T-helper 1 cell treated with Interleukin-12 subunit alpha and Interleukin-12 subunit beta and Interleukin-4 antibody, amounts not matched to agents 30 ng/mL and 1 ng/mL, for 36 hours (primary cell): ENCODE results near the gene MSRB3. TPM values are rescaled to one million over a fixed set of nuclear protein-coding genes. Genes with fewer than 3 reads are reported as not detected.

ENCODE experiments used
- intact Hi-C: fragments of 100-400 bp; cut with micrococcal nuclease; formaldehyde crosslinking; loops from one replicate; pipeline ENCODE4 v1.15.1; 2024
- total RNA-seq: library from RNA; stranded (reverse); gene quantifications from 2 replicates; pipeline ENCODE4 v1.2.3, GENCODE V29; 2022

Gene MSRB3
- total RNA-seq, 1 donor from 2014 or later = 0.05 TPM

- intact Hi-C loops = no loop called here
Observed at GRCh38 chr12:65324056-65324455, 45.6 kb downstream of the MSRB3 start.

GRCh38 chr12:65324551-65324950 is 46.1 kb downstream of the MSRB3 start:
- intact Hi-C loops = no loop called here

DNA sequence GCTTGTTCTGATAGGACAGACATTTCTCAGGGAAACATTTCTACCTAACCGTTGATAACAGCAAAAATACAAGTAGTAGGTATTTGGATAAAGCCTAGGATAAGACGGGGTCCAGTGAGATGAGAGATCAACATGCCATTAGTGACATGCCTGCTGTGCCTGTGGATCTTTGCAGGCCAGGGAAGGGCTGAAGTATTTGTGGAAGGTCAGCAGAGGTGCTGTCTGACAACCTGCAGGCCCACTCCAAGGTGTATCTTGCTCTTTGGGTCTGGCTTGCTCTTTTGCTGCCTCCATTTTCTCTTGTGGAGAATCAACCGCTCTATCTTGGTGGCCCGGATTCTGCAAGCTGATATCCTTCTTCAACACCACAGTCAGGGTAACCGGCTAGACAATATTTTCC is 46.7 kb downstream of the MSRB3 start:
- intact Hi-C loops = no loop called here

DNA sequence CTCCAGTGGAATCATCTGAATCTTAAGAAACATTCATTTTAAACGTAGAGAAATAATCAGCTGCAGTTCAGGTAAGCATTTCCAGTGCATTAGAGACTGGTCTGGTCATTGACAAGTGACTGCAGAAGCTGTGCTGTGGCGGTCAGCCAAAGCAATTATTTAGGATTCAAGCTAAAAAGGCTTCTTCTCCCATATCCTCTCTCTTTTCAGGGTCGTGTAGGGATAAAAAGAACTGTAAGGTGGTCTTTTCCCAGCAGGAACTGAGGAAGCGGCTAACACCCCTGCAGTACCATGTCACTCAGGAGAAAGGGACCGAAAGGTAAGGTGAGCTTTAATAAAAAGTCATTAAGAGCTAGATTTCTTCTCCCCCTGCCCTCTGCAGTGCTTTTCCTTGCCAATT is 48.1 kb downstream of the MSRB3 start:
- intact Hi-C loops = no loop called here

DNA sequence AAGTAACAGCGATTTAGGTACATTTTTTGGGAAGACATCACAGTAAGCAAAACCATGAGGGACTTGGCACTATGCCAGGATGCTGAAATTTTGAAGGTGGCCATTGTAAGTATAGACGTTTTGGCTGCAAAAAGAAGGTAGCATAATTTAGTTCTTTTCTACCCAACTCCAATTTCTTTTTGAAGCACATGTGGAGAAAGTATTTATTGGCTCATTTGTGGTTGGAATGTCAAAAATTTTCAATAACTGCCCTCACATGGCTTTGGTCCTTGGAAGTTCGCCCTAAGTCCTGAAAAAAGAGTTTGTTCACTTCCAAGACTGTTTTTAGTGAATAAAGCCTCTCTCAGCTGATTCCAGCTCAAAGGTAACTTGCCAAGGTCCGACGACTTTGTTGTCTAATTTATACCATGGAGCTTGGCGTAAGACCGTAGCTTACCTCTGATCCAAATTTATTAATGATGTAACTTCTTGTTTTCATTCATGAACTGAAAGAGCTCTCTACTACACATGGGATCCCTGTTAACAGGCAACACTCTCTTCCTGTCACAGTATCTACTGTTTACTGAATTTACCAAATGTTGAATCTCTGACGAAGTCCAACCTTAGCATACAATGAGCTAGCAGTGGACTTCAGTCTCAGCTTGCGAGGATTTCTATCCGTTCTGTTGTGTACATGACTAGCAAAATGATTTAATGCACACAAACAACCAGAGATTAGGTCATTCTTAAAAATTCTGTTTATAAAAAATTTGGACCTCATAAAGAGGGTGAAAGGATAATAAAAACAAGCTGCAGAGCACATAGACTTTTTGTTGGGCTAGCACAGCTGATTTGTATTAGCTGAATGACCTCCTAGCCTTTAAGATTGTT is 49.0 kb downstream of the MSRB3 start:
- intact Hi-C loops = no loop called here

- intact Hi-C loops = no loop called here
Observed at GRCh38 chr12:65329721-65330120, 51.2 kb downstream of the MSRB3 start.

DNA sequence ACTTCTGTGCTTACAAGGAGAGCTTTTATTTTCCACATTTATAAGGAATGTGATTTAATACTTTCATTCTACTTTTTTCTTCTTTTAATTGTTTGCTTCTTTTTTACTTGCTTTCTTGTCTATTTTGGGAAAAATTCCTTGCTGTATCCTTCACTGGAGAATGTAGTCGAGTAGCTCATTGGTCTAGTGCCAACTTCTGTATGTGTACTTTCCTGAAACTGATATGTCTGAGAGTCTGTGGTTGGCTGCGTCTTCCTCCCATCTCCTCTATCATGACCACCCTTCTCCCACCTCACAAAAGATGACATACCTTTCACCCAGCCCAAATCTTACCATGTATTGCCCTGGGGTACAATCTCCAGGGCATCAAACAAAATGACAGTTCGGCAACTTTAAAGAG is 51.8 kb downstream of the MSRB3 start:
- intact Hi-C loops = no loop called here

DNA sequence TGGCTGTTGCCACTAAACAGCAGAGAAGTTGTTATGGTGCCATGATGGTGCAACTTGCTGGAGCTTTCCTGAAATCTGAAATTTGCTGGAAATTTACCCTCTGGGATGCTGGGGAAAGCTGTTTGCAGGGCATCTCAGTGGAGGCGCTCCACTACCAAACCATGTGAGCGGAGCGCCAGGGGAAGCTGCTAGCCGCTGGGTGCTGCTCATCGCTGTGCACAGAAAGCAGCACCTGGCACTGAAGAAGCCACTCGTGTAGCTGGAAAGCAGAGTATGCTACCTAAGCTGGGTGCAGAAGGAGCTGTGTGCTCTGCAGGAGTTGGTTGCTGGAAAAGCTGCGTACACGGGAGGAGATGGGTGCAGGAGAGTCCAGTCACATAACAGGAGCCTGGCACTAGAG is 53.0 kb downstream of the MSRB3 start:
- intact Hi-C loops = no loop called here

DNA sequence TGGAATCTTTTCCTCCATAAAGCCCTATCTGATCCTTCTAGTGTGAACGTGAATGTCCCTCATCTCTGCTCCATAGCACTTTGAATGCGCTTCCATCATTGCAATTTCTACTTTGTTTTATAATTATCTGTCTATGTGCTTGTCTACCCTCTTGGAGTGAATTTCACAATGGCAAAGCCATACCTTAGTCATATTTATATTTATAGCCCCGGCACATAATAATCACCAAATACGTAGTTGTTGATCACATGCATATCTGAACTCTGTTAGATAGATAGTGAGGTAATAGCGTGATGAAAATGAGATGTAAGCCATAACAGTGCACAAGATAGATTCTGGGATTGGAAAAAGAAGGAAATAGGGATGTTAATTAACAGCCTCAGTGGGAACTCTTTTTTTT is 55.2 kb downstream of the MSRB3 start:
- intact Hi-C loops = no loop called here

DNA sequence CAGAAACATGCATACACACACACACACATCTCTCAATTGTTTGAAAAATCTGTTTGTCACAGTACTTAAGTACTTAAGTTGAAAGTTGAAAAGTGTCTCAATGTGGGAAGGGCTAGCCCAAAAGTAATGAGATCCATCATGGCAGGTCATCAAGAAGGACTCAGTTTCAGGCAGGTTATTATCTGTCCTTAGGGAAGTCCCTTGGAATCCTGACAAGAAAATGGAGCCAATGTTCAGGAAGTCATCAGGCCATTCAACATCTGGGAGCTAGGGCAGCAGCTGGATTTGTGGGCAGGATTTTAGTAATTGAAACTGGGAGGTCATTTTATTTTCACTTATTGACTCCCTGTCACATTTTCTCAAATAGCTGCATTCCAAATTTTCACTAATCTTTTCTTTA is 56.0 kb downstream of the MSRB3 start:
- intact Hi-C loops = no loop called here

DNA sequence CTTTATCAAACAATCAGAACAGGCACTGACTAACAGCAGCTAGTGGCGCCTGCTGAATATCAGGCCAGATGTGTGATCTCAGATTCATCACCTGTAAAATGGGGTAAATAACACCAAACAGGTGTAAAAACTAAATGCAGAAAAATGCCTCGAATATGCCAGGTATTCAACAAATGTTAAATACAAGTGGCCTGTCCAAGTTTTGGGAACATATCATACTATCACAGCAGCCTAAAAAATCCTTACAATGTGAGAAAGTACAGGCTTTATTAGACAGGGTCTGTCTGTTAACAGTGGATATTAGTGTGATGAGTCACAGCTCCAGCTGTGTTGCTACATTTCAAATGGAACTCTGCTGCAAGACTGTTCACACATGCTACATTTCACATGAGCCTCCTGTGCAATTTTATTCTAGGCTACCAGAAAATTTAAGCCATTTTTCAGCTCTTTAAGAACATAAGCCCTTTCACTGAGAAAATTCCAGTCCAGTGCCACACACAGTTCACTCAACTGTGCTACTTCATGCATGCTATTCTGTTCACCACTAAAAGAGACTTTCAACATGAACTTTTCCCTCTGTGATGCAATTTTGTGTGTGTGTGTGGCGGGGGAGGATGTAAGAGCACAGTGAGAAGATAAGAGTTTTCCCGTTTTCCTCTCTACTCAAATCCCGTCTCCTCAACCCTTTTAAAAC is 56.7 kb downstream of the MSRB3 start:
- intact Hi-C loops = no loop called here

DNA sequence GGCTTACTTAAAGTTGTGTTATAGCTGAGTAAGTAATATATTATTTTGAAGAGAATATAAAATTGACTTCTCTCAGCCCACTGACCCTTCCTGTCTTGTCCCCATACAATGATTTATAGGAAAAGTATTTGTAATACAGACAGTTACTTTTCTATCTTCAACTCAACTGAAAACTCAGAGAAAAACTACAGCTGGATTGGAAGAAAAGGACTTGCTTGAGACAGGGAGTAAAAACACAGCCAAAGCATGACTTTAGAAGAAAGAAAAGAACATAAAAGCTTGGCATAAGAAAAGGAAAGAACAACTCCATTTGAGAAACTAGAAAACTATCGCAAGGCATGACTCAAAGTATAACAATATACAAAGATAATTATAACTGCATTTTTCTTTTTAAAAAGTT is 57.5 kb downstream of the MSRB3 start:
- intact Hi-C loops = no loop called here

GRCh38 chr12:65339161-65339560 is 60.7 kb downstream of the MSRB3 start:
- intact Hi-C loops = no loop called here

GRCh38 chr12:65343230-65343629 is 64.7 kb downstream of the MSRB3 start:
- intact Hi-C loops = no loop called here

GRCh38 chr12:65343801-65344200 is 65.3 kb downstream of the MSRB3 start:
- intact Hi-C loops = no loop called here

- intact Hi-C loops = no loop called here
Observed at GRCh38 chr12:65355461-65355860, 77.0 kb downstream of the MSRB3 start.

- intact Hi-C loops = no loop called here
Observed at GRCh38 chr12:65362234-65363031, 84.0 kb downstream of the MSRB3 start.

DNA sequence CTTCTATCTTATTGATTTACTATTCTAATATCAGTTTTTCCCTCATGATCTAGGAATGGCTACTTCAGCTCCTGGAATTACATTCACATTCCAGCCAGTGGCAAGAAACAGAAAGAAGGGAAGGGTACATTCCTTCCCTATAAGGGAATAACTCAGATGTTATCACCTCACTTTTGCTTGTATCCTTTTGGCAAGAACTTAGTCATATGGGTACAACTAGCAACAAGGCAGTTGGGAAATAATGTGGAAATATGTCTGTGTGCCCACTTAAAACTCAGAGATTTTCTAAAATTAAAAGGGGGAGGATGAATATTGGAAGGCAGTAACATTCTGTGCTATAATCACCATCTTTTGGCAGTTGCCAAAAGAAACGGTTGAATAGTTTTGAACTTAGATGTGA is 85.6 kb downstream of the MSRB3 start:
- intact Hi-C loops = no loop called here

DNA sequence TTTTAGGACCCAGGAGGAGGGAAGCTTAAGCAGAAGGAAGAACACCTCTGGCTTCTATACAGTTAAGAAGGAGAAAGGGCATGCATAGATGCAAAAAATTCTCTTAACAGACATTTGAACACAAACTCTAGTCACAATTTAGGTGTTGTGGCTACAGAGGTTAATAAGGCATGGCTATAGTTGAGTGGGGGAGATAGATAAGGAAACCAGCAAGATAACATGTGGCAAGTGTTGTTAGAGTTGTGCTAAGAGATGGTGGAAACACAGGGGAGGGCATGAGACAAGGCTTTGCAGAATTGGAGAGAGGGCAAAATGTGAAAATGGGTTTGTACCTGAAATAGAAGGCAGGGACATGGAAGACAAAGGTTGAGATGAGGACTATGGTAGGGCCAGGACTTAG is 88.9 kb downstream of the MSRB3 start:
- intact Hi-C loops = no loop called here

GRCh38 chr12:65368055-65368454 is 89.6 kb downstream of the MSRB3 start:
- intact Hi-C loops = no loop called here

DNA sequence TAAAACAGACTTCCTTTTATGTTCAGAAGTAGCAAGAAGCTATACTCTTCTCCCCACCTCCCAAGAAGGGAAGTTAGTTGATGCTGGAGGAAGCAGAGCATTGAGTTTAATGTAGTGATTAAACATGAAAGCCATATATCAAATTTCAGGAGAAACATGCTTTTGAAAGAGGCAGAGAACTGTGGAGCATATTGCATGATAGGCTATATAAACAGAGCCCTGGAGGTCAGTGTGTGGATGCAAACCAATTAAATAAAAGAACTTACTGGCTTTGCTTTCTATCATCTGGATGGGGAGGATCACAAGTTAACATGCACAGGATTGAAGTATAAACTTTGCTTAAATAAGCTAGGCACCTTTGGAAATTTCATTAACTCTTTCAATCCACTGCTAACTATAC is 94.1 kb downstream of the MSRB3 start:
- intact Hi-C loops = no loop called here

DNA sequence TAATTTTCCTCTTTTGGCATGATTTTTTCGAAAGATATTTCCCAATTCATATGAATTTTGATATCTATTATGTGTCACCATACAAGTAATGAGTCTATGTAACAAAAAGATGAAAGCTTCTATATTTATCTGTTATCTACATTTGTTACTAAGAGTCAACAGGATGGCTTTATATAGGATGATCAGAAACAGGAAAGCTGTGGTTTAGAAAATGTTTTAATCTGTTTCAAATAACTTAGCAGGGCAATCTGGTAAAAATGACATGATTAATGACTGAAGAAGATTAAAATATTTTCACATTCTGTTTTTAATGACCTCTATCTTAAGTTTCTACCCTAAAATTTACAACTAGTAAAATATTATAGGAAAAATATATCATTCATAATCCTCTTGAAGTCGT is 105.8 kb downstream of the MSRB3 start:
- intact Hi-C loops = no loop called here
